Lung (tissue), 12 donors: Measurements from ENCODE around the gene TXNRD1. TPM values are rescaled to one million over a fixed set of nuclear protein-coding genes. Genes with fewer than 3 reads are reported as not detected.
A peak's percentile ranks its signal among the peaks of the same experiment; 100 is the strongest.

ENCODE experiments used
- ATAC-seq: fragments of 200-7000 bp; cut with Tn5 transposase; one replicate; pipeline ENCODE4 v1.9.1; 2020; ENCODE audit warnings: moderate number of reproducible peaks; ENCODE audit not compliant: insufficient read depth, low FRiP score
- DNase-seq, 3 donors: peaks; one replicate each; pipeline ENCODE4 v3.0.0-alpha.2; 2013 to 2017
- H3K27ac ChIP-seq, 2 donors: one replicate each; pipeline ENCODE4 v1.5.1; 2013; ENCODE audit warnings: mild to moderate bottlenecking in 2 of 2, moderate library complexity in 2 of 2, control low read depth in 1 of 2, inconsistent platforms in 1 of 2, low read depth in 1 of 2, low read length in 1 of 2
- H3K27me3 ChIP-seq, 3 donors: one replicate each; pipeline ENCODE4 v1.5.1; 2013; ENCODE audit warnings: low read length in 2 of 3; ENCODE audit not compliant: control insufficient read depth in 3 of 3, insufficient read depth in 3 of 3
- H3K36me3 ChIP-seq, 4 donors: one replicate each; pipeline ENCODE4 v1.5.1; 2013; ENCODE audit warnings: low read length in 4 of 4, mild to moderate bottlenecking in 1 of 4, moderate library complexity in 1 of 4; ENCODE audit not compliant: control insufficient read depth in 4 of 4, insufficient read depth in 4 of 4
- H3K4me1 ChIP-seq, 5 donors: one replicate each; pipeline ENCODE4 v1.5.1; 2013; ENCODE audit warnings: low read length in 5 of 5, mild to moderate bottlenecking in 2 of 5, moderate library complexity in 1 of 5; ENCODE audit not compliant: control insufficient read depth in 5 of 5, insufficient read depth in 5 of 5
- H3K4me3 ChIP-seq: one replicate; pipeline ENCODE4 v1.5.1; 2013; ENCODE audit warnings: mild to moderate bottlenecking, control low read depth, moderate library complexity
- H3K9ac ChIP-seq, 2 donors: one replicate each; pipeline ENCODE4 v1.5.1; 2013; ENCODE audit warnings: low read length in 2 of 2, control low read depth in 1 of 2; ENCODE audit not compliant: insufficient read depth in 1 of 2
- H3K9me3 ChIP-seq, 4 donors: one replicate each; pipeline ENCODE4 v1.5.1; 2013; ENCODE audit warnings: low read length in 3 of 4, mild to moderate bottlenecking in 1 of 4, moderate library complexity in 1 of 4; ENCODE audit not compliant: control insufficient read depth in 4 of 4, insufficient read depth in 3 of 4
- CTCF ChIP-seq: IDR thresholded peaks from 2 replicates; pipeline ENCODE4 v1.5.1; 2012; ENCODE audit warnings: mild to moderate bottlenecking; ENCODE audit errors: control extremely low read depth, extremely low read depth
- WGBS, 2 donors: extraction: QIAGEN DNeasy Blood & Tissue Kit; methylation state at CpG; one replicate each; pipeline ENCODE4 v1.1.7; 2013; 5-methylcytosine and 5-hydroxymethylcytosine counted together
- polyA plus RNA-seq, 2 donors: library from polyadenylated mRNA; stranded (reverse); fragments of 200-250 nt; gene quantifications; one replicate each; pipeline ENCODE4 v1.2.1, GENCODE V29; 2013
- total RNA-seq, 2 donors: library from RNA; depleted of rRNA in 1 of 2; stranded (reverse); fragments of >200 nt in 1 of 2; gene quantifications; one replicate each; pipeline ENCODE4 v1.2.1, GENCODE V29; 2014 to 2021
- donor health status: control.
- donor health status: control.
- donor health status: Bipolar disorder and iron deficiency.
- donor health status: healthy.
- donor health status: DM: yes; HTN: yes; CAD: no.

Gene TXNRD1
- total and polyA plus RNA-seq, 4 donors: 74.2 to 166 (median 125) TPM

- no peak overlapping the region for H3K4me3 ChIP-seq
- no peak for TF ChIP-seq CTCF
- H3K27me3 ChIP-seq: no peaks in the 10 kb centered on the region
- H3K4me1 ChIP-seq: no peaks in the 10 kb centered on the region
- no peak overlapping the region for H3K9ac ChIP-seq
- no peak overlapping the region for H3K27ac ChIP-seq
- 78 to 91% methylated on average over 17 of the region's 17 CpGs for WGBS, 2 donors
- ATAC-seq (no peak), DNase-seq (no peak)
- H3K36me3 ChIP-seq: peaks cover 0 to 9% (median under 1%) of the 10 kb centered on the region in 4 donors
- H3K9me3 ChIP-seq: peaks cover 0 to 2% (median 0%) of the 10 kb centered on the region in 4 donors
Observed at GRCh38 chr12:104356231-104357115, 140.9 kb downstream of the TXNRD1 start.

- WGBS, 2 donors: 84 to 91% methylated on average over 1 of the region's 1 CpG
- H3K36me3 ChIP-seq: peaks cover 0 to 3% (median 0%) of the 10 kb centered on the region in 4 donors
- no peak overlapping the region for H3K4me3 ChIP-seq
- H3K27me3 ChIP-seq: no peaks in the 10 kb centered on the region
- TF ChIP-seq CTCF: no peak
- no peak overlapping the region for H3K9ac ChIP-seq
- no peak overlapping the region for H3K27ac ChIP-seq
- DNase-seq (no peak), ATAC-seq (no peak)
- peaks cover 0 to 2% (median 0%) of the 10 kb centered on the region in 4 donors for H3K9me3 ChIP-seq
- H3K4me1 ChIP-seq: no peaks in the 10 kb centered on the region
Observed at GRCh38 chr12:104357421-104357952, 141.9 kb downstream of the TXNRD1 start.

DNA sequence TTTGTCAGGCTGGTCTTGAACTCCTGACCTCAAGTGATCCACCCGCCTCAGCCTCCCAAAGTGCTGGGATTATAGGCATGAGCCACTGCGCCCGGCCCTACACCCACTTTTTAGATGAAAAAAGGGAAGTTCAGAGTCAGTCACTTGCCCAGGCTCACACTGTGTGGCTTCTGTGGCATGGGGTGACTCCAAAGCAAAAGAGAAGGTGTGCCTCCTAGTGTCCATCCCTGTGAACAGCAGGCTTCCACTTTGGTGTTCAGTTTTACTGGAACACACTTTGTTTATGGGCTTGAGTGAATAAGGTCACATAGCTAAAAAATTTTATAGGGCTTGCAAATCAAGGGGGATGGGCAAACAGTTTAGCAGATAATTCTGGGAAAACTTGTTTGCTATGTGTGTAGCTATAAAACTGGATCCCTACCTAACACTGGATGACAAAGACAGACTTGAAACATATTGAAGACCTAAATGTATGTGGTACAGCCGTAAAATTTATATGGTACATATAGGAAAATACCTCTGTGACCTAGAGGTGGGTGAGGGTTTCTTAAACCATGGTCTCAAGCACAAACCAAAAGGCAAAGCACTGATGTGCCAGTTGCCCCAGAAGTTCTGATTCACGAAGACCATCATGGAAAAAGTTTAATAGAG lies 142.9 kb downstream of the TXNRD1 start:
- Histone ChIP-seq H3K27me3 (no peaks in the 10 kb centered on the region), H3K27ac (no peak overlapping the region), H3K9me3 (peaks cover 0 to 2% (median 0%) of the 10 kb centered on the region in 4 donors), H3K36me3 (peaks cover 0 to 3% (median 0%) of the 10 kb centered on the region in 4 donors), H3K9ac (no peak overlapping the region), H3K4me1 (no peaks in the 10 kb centered on the region), H3K4me3 (no peak overlapping the region)
- DNase-seq (peak; percentile 56 to 60 (median 57)), ATAC-seq (peak; percentile 70)
- TF ChIP-seq CTCF: peak; percentile 81
- 57 to 66% methylated on average over 5 of the region's 5 CpGs for WGBS, 2 donors
